Superior temporal gyrus (tissue), 1 donor: Measurements from ENCODE around the gene NAPG.
"Not testable (repeated sequence)": the region's sequence is repeated elsewhere in the genome, so short reads cannot be mapped to it uniquely, and the experiment has no call there.

Experiments used
- DNase-seq: peaks from one replicate; pipeline ENCODE4 v3.0.0-alpha.2; 2016; ENCODE audit errors: extremely low spot score

The NAPG gene

DNA sequence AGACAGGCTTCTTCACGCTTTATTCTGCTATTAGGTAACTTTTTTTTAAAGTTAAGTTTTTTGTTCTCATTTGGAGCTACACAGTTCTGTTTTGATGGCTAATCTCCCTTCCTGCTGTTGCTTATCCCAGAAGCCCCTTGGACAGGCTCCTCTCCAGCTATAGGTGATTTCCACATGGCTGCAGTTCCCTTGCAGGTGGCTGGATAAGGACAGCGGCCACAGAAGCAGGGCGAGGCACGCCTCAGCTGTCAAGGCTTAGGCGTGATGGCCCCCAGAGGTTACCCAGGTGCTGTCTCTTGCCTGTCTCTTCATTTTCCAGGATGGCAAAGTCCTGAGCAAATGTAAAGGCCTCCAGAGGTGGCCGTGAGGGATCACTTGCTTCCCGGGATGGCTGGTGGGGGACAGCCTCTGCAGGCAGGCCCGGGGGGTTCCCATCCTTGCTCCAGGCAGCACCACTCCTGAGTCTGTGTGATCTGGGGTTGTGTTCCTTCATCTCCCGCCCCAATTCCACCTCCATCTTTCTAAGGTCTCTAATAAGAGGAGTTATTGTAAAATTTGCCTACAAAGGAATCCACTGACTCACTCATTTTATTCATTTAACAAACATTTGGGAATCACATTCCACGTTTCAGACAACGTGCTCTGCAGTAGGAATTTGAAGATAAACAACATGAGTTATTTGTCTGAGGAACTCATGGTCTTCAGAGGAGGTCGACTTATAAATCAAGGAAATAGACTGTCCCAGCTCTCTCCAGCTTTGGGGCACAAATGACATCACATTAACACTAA is 53.4 kb downstream of the NAPG start:
- no peak for DNase-seq

DNA sequence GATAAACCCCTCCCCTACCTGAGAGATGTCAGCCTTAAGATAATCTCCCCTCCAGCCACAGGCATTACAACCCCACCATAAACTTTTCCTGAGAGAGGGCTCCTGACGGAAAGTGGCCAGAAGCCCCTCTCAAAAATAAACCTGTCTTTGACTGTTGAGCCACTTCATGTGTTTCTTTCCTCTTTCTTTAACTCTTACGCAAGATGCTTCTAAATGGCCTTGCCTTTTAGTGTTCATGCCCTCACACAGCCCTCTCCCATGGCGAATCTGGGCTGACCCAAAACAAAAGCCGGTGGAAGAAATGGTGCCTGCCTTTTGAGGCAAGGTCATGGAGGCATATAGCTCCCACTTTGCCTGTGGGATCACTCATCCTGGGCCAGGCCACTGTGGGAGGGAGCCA is 54.4 kb downstream of the NAPG start:
- DNase-seq, result no peak

DNA sequence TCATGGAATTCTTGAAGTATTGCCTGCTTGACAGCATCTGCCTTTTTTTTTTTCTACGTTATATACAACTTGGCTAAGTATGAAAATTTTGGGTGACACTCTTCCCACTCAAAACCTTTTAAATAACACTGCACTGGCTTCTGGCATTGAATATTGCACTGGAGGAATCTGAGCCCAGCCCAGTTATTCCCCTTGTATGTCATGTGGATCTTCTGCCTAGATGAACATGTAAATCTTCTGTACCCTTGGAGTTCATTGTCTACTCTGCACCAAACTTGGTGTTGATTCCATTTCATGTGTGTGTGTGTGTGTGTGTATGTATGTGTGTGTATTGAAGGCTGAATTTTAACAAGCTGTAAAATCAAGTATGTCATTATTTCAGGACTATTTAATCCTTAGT is 59.4 kb downstream of the NAPG start:
- DNase-seq, result no peak

DNA sequence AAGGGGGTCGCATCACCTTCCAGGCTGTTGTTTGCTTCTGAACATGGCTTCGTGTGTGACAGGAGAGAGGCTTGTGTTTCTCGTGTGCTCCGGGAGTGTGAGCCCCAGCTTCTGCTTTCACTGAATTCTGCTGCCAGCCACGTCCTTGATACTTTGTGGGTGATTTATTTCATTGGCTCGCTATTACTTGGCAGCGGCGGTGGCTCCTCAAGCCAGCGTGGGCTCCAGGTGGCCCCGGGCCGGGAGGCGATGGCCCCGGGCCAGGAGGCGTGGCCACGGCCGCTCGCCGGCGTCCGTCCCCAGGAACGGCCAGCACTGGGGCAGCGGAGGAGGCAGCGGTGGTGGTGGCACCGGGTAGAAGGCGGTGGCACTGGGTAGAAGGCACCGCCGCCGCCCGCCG is 63.1 kb downstream of the NAPG start:
- DNase-seq, result no peak

DNA sequence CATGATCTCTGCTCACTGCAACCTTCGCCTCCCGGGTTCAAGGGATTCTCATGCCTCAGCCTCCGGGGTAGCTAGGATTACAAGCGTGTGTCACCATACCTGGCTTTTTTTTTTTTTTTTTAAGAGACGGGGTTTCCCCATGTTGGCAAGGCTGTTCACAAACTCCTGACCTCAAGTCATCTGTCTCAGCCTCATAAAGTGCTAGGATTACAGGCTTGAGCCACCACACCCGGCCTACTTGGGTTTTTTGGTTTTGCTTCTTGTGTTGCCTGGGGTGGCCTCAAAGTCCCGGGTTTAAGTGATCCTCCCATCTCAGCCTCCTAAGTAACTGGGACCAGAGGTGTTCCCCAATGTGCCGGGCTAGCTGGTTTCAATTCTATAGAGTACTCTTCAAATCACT is 64.6 kb downstream of the NAPG start:
- DNase-seq, result no peak

DNA sequence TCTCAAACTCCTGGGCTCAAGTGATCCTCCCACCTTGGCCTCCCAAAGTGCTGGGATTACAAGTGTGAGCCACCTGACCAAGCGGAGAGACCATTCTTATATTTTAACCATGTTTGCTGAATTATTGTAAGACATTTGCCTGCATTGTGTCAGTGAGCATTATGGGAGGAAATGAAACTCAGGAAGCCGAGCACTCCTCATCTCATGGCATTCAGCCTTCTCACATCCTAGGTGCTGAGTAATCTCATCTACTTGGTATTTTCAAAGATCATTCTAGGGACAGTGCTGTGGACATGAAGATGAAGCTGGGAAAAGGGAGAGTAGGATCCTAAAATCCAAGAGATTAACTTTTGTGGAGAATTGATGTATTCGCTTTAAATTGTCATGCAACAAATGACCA is 66.1 kb downstream of the NAPG start:
- DNase-seq, result no peak

DNA sequence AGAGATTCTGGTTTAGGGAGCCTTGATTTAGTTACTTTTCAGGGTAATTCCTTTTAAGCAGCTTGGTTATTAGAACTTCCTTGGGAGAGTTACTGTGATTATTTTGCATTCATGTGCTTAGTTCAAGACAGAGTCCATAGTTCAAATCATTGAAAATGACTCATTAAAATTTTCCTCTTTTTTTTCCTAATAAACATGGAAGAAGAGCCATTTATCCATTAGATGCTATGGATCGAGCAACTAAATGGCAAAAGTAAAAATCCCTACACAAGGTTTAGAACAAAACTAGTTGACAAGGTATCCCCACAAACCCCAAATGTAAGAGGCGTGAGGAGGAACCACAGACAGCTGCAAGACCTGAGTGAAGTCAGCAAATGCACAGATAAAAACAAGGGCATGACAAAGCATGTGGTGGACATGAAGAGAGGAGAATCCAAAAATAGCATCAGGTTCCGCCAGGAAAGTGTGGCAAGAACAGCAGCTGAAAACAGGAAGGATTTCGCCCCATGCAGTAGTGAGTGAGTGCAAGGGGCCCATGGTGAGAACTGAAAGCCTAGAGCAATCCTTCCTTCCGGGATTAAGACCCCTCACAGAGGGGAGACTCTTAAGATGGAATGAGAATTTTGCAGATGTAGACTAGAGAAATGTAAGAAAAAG is 67.7 kb downstream of the NAPG start:
- not testable (repeated sequence) for DNase-seq

DNA sequence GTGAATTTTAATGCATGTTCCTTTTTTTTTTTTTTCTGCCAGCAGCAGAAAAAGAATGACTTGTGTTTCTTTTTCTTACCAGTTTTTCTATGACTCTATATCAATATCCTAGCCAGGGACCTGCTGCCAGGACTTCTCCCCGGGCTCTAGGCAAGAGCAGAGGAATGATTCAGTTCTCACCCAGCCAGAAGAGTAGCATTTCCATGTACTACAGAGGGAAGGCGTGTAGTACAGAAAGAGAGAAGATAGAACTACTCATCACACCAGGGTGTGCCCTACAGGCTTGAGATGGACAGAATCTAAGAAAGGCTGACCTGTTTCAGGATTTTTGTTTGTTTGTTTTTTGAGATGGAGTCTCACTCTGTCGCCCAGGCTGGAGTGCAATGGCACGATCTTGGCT is 70.1 kb downstream of the NAPG start:
- DNase-seq, result not testable (repeated sequence)

DNA sequence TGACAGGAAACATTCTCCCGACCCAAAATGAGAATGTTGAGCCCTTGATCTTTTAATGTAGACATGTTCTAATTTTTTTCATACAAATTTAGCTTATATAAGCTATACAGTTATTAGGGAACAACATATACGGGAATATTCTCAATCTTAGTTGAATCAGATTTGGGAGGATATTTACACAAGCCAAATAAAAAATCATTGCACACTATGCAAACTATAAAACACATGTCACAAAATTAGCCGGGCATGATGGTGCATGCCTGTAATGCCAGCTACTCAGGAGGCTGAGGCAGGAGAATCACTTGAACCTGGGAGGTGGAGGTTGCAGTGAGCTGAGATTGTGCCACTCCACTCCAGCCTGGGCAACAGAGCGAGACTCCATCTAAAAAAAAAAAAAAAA is 71.9 kb downstream of the NAPG start:
- not testable (repeated sequence) for DNase-seq

DNA sequence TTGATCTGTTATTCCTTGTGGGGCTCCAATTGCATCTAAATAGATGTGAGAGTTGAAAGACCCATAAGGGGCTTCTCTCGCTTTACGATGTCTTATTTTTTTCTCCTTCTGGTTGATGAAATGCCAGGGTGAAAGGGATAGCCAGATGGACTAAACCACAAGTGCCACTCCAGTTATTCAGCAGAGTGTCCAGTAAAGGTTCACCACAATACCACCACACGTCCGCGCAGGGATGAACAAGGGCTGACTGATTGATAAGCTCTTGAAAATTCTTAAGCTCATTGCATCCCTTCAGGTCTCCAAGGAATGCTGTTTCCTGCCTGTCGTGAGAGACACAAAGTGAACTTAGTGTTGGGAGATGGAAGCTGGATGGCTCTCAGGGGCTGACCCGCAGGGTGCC is 74.9 kb downstream of the NAPG start:
- not testable (repeated sequence) for DNase-seq
